CMK (cell line): ENCODE measurements around the gene UNC80.

Experiments
- DNase-seq: peaks from one replicate; pipeline ENCODE4 v3.0.0-alpha.2; 2010; ENCODE audit warnings: low read depth

Gene UNC80

DNA sequence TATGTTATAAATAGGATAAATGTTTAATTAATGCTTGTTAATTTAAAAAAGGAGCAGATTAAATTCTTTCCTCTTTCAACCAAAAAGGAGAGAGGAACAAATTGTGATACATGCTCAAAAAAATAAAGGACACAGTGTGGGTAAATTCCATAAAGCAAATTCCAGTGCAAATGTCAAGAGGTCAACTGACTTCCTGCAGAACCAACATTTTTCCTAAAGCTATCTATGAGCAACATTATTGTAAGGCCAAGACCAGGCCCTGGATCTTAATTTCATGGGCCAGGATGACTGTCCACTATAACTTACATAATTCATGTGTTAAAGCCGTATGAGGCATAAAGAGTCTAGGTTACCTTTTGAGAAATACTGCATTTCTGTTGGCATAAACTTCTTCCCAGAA, 136.9 kb downstream of the UNC80 start:
- DNase-seq, result no peak

DNA sequence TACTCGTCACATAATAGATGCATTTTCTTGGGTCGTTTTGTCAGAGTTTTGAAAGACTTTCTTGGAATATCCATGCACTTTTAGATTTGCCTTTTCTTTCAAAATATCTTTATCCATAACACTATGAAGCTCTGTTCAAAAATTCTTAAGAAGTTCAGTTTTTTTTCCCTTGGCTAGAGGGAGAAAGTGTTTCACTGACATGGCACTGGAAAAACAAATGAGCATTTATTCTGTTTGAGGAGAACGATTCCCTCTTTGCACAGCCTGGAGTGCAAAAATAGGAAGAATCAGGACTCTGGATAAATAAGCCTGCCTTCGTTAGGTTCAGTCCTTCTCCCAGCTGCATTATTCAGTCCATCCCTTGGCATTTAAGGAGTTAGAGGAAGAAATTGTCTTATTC, 139.9 kb downstream of the UNC80 start:
- DNase-seq, result no peak

DNA sequence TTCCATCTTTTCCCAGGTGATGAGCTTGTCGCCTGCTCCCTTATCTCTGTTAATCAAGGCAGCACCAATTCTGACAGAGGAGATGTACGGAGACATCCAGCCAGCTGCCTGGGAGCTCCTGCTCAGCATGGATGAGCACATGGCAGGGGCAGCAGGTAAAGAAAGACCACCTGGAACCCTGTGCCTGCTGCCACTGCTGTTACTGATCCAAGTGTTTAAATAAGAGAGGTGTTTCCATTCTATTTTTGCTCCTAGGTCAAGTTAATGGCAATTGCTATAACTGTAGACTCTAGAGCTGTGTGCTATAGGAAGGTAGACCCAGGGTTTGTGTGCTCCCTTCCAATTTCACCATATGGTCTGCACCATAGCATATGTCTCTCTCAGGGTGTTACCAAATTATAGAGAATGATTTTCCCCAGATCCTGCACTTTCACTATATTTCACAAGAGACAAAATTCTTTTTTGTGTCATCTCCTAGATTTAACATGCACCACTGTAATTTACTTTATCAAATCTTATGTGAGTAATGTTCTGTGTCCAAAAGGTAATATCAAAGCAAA, 142.2 kb downstream of the UNC80 start:
- no peak for DNase-seq

DNA sequence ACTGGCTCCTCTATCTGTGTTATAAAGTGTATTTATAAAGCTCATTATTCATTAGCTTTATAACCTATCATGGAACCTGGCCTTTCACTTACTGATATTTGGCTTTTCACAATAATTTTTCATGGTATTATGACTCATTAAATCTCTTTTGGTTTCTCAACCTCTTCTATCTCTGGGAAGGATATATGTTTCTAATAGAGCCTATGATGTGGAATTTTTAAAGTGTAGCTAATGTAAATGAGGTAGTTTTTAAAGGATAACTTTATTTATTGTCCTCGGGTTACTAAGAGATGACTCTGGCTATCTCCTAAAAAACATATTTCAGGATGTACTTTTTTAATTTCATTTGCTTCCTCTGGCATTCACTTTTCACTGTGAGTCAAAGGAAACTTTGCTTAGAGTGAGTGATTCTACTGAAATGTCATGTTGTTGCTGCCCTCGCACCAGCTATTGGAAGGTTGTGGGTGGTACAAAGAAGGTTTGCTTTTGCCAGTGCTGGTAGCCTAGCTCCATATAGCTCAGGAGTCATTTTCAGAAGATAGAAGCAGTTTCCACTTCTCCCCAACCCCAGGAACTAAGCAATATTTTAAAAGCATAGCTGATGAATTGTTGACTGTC, 145.6 kb downstream of the UNC80 start:
- no peak for DNase-seq

DNA sequence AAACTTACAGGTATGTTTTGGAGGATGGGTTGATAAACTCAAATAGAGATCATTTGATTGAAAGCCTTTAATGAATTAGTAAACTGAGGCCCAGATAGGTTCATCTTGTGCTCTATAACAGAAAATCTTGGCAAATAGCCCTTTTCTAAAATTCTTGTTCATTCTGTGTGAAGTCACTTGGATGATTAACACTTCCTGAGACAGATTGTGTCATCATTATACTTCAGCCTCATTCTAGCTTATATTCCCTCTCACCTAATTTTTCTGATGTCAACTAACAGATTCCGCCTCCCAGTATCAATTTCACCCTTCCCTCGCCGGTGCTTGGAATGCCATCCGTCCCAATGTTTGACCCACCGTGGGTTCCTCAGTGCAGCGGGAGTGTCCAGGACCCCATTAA, 146.6 kb downstream of the UNC80 start:
- DNase-seq, result no peak

DNA sequence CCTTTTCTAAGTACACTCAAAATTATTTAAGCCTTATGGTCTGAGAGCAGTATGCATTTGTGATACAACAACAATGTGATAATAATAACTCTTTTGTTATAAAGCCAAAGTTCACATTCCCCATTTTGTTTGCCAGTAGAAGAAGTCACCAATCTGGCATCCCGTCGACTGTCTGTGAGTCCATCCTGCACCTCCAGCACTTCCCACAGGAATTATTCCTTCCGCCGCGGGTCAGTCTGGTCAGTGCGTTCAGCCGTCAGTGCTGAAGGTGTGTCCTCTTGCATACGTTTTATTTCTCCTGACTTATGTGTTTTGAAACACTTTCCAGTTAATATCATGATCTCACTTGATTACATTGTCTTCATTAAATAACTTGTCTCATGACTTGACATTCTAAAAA, 150.5 kb downstream of the UNC80 start:
- DNase-seq, result no peak

DNA sequence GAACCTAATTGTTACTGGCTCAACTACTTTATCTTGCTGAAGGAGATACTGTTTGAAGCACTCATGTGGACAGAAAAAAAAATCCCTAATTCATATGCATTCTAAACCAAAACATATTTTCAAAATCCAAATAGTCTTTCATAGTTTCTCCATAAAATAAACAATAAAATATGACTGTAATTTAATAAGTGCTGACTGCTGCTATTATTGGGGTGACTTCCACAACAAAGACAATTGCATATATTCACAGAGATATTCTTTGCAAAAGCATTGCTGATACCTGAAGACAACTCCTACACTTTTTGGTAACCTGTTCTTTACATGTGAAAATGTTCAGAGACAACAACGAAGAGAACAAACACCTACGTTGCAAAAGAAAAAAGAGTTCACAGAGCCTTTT, 157.7 kb downstream of the UNC80 start:
- DNase-seq, result no peak

DNA sequence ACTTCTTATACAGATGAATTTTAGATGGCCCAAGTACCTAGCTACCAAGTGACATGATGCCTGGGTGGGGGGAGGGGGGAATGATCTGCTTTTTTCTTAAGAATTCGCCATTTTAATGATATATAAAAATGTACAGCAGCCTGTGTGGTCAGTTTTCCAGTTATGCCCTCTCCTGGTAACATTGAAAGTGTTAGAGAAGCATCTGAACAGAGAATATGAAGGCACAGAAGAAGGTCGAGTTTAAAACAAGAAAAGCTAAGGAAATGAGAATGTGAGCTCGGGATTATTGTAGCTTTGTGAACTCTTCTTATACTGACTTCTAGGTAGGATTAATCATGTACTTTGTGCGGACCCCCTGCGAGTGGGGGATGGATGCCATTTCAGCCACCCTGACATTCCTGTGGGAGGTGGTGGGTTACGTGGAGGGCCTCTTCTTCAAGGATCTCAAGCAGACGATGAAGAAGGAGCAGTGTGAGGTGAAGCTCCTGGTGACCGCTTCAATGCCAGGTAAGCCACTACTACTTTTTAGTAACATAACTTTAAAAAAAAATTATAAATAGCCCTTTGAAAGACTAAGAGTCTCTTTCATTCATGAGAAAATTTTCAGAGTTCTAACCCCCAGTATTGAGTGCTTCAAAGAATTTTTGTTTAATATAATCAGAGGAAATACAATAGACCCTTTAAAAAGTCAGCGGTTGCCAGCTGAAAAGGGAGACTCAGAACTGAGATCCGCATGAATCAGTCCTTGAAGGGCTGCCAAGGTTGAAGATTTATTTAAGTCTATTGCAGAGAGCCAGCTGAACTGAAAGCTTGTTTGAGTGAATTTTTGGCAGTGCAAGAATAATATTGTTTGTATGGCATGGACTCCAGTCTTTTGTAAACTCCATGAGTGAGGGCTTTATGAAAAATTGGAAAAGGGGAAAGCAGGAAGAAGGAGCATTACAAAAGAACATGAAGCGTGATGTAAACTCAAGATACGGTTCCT, 162.2 kb downstream of the UNC80 start:
- DNase-seq, result no peak

DNA sequence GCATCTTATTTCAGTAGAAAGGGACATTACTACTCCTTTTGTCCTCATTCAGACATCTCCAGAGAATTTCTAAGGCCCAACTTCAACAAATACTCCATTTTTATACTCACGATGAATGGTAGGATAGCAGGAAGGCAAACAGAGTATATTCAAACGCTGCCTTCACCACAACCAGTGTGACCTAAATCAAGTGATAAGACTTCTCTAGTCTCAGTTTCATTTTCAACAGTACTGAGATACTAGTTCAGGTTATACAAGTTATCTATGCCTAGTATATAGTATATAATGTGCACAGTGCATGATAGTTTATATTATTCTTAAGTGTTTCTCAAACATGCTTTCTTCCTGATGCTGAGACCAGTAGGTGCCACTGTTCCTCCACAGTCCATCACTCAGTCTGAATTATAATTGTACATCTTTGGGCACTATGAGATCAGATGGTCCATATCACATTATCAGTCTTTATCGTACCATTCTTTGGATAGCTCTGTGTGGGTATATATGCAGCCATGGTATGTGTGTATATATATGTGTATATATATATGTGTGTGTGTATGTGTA, 164.6 kb downstream of the UNC80 start:
- no peak for DNase-seq

DNA sequence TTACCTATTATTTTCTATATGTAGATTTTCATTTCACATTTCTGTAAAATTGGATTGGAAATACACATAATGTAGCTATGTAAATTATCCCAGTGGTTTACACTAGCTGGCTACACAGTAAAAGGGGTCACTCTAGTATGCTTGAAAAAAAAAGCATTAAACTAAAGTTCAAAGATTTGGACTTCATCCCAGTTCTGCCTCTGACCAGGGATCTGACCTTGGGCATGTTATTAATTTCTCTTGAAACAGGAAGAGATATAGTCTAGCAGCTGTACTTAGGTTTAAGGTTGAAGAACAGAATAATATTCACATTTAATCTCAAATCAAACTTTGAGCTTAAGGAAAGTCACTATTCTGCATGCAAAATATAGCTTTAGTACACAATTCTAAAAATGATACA, 166.3 kb downstream of the UNC80 start:
- DNase-seq, result no peak

DNA sequence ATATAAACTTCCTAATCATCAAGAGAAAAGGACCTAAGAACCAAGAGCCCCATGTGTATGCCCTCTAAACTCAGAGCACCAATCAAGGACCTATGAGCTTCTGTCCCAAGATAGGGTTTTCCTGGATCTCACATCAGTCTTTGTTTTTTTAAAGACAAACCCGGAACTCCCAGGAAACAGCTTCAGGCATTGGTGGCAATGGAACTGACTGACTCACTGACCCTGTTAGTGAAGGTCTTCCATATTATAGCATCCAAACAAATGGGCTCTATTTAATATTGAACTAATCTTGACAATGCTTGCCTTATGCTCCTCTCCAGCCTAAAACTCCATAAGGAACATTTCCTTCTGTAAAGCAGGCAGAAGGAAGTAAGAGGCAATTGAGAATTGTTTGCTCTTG, 167.3 kb downstream of the UNC80 start:
- no peak for DNase-seq

DNA sequence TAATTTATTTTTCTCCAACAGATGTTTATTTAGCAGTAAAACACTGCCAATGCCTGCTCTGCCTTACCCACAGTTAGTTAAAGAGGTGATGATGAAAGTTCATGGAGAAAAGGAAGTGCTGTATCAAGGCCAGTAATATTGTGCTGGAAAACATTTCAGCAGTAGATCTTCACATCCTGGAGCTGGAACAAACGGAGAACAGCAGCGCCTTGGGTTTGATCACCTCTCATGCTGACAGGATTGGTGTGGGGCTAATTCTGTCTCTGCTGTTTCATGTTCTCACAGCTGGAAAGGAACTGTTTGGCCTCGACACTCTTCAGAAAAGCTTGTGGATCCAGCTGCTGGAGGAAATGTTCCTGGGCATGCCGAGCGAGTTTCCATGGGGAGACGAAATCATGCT, 169.3 kb downstream of the UNC80 start:
- no peak for DNase-seq

DNA sequence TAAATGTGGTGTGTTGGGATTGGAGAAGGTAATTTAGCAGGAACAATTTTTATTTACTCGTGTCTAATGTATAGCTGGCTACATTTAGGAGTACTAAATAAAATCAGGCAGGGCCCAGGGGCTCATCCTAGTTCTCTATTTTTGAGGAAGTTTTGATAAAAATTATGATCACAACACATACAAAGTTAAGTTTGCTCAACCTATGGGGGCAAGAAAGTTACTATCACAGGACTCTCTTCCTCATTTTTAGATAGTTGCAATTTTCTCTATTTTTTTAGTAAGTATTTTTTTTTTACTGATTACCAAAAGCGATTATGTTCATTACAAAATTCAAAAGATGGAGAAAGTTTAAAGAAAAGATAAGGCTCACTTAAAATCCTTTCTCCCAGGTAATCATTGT, 170.8 kb downstream of the UNC80 start:
- no peak for DNase-seq

DNA sequence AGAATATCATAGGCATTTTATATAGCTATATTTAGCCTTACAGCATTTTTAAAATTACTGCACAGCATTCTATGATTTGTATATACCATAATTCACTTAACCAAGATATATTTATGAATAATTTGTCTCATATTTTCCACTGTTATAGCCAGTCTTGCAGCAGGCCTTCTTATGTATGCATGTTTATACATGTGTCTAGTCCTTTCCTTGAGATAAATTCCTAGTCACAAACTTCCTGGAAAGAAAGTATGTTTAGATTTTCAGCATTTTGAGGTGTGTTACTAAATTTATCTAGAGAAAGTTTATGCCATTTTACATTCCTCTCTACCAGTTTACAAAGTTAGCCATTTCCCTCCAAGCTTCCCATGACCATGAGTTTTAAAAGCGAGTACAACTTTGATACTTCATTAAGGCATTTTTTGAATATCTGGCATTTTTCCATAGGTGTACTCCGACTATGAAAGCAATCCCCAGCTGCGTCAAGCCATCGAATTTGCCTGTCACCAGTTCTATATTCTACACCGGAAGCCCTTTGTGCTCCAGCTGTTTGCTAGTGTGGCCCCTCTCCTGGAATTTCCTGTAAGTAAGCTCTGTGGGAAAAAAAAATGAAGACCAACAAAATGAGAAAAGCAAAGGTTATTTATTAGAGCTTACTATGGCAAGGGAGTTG, 171.4 kb downstream of the UNC80 start:
- no peak for DNase-seq

DNA sequence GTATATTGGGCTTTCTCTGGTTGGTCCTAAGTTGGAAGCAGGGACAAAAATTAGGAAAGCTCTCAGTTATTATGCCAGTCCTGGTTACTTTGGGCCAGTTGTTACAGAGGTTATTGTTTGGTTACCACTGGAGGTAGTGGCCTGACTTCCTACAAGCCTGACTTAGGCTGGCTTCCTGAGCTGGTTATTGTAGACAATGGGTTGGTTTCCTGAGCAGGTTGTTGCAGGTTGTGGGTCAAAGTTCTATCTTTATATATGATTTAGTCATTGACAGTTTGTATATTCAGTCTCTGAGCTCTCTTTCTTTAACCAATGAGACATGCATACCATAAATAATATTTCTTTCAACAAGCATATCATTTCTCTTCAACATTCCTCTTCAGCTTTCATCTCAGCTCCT, 172.1 kb downstream of the UNC80 start:
- DNase-seq, result no peak

DNA sequence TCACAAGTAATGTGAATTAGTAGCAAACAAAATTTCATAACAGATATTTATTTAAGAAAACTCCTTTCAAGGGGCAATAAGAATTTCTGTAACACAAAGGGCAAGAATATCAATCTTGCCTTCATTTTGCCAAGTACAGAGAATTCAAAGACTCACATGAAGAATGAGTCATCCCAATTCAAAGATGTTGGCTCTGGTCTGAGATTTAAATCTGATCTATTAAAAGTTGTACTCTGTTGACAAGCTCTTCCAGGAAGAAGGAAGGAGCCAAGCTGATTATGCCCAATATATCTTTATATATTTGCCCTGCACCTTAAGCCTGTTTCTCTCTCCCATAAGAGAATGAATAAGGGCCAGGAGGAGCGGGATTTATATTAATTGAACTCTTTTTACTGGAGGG, 174.9 kb downstream of the UNC80 start:
- DNase-seq, result no peak

DNA sequence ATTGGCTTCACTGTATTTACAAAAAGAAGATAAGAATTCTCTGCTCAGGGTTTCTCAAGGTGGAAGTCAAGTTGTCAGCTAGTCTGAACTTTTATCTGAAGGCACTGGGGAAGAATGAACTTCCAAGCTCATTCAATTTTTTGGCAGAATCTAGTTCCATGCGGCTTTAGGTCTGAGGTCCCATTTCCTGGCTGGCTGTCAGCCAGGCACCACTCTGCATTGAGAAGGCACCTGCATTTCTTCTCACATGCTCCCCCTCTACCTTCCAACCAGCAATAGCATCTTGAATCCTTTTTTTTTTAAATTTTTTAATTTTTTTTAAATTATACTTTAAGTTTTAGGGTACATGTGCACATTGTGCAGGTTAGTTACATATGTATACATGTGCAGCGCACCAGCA, 184.6 kb downstream of the UNC80 start:
- DNase-seq, result no peak

DNA sequence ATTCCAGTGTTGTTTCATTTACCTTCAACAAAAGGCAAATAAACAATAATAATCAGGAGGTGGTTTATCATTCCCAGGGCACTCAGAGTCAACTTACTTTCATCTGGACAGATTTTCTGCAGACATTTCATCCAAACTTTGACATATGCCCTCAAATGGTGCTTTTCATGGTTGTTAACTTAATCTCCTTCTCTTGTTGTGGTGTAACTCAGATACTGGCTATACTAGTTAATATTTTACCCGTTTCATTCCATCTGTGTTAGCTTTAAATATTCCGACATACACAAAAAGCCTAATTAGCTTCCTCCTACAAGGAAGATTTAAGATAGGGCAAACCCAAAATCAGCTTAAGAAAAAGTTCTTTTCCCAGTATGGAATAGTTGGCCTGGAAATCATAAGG, 186.4 kb downstream of the UNC80 start:
- no peak for DNase-seq

DNA sequence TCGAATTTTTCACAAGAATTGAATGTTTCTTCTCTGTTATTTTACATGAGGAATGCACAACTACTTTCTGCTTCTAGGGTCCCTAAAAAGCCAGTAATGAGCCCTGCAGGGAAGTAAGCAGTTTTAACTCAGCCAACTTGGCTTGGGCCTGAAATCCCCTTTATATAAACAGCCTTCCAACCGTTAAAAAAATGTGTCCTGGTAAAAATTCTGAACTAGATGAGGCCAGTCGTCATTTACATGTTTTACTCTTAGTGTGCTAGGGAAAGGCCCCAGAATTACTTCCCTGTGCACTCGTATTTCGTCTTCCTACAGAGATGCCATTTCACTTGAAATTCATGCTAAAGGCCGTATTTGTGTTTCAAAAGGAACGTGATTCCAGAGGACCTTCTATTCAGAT, 188.4 kb downstream of the UNC80 start:
- no peak for DNase-seq

DNA sequence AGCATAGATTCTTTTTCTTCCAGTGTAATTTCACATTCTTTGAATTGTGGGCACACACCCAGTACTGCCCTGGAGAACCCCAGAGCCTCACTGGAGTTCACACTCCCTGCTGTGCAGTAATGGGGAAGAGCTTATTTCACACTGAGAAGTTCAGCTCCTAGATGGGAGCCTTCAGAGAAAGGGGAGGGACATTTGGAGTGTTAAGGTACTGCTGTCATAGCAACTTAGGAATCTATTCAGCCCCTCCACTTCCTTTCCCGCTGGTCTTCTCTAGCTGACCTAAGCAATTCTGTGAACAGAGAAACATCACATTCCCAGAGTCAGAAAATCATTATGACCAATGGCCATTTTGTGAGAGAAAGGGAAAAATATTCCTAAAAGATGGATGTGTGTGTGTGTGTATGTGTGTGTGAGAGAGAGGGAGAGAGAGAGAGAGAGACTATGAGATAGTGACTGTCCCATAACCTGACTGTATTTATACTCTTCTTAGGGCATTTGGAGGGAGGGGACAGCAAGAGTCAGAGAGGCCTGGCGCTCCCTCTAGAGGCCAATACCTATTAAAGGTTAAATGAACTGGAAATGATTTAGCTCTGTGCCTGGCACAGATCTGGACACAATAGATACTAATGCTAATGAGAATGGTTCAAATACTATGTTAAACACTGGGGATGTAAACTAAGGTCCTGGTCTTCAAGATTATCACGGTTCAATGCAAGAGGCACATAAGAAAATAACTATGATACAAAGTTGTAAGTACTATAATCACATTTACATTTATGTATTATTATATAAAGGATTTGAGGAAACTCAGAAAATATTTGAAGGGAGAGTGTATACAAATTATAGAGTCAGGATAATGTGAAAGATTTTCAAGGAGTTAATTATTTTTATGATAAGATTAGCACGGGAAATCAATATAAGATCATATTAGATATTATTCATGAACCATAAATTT, 189.3 kb downstream of the UNC80 start:
- peak; percentile 9 for DNase-seq

DNA sequence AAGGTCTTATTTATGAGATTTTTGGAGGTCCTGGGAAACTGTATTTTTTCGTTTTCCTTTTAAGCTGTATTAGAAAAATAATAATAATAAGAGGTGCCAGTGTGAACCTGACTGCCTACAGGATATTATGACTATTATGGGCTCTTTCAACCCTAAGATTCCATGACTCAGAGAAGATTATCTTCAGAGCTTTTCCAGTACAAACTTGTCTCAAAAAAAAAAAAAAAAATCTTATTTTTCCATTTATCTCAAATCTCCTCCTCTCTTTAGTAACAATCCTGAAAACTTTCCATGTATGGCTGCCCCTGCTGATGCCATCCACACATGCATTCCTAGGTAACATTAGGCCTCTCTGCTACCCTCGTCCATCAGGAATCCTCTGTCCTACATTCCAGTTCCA, 194.1 kb downstream of the UNC80 start:
- DNase-seq, result no peak
